H1 (cell line): ENCODE results near the gene OR2F1. TPM values are rescaled to one million over a fixed set of nuclear protein-coding genes. Genes with fewer than 3 reads are reported as not detected.

Source experiments
- ASH2L ChIP-seq: fragments of 200-600, 300-600 bp; sonication (generic); IDR thresholded peaks from one replicate; pipeline ENCODE4 v1.7.1; 2017; ENCODE audit warnings: low read length
- CBX8 ChIP-seq: fragments of 300-800, 300-1000 bp; sonication (generic); IDR thresholded peaks from 2 replicates; pipeline ENCODE4 v1.7.1; 2016; ENCODE audit warnings: low read depth, low read length, borderline replicate concordance
- CHD7 ChIP-seq: fragments of 300-600 bp; sonication (generic); IDR thresholded peaks from 2 replicates; pipeline ENCODE4 v1.7.1; 2012; ENCODE audit warnings: low read length, moderate library complexity, mild to moderate bottlenecking, inconsistent platforms; ENCODE audit not compliant: insufficient replicate concordance
- GABPA ChIP-seq: IDR thresholded peaks from 2 replicates; pipeline ENCODE4 v1.6.1; 2011; ENCODE audit warnings: mild to moderate bottlenecking, low read length, moderate library complexity, borderline replicate concordance; ENCODE audit not compliant: insufficient read depth
- PHF8 ChIP-seq: fragments of 200-600 bp; sonication (generic); conservative IDR thresholded peaks from 2 replicates; pipeline ENCODE4 v1.7.1; 2012; ENCODE audit warnings: low read depth, mild to moderate bottlenecking, inconsistent platforms, low read length, moderate library complexity
- RNF2 ChIP-seq: fragments of 200-900, 300-1000 bp; sonication (generic); IDR thresholded peaks from 2 replicates; pipeline ENCODE4 v1.7.1; 2016; ENCODE audit warnings: borderline replicate concordance, low read depth, mild to moderate bottlenecking, antibody characterized with exemption, low read length; ENCODE audit not compliant: poor library complexity, severe bottlenecking; ENCODE audit errors: missing control alignments
- RXRA ChIP-seq: IDR thresholded peaks from 2 replicates; pipeline ENCODE4 v1.6.1; 2011; ENCODE audit warnings: low read depth, mild to moderate bottlenecking, low read length, moderate library complexity; ENCODE audit not compliant: insufficient read depth
- SUZ12 ChIP-seq: fragments of 200-600 bp; sonication (generic); IDR thresholded peaks from 2 replicates; pipeline ENCODE4 v1.6.1; 2012; ENCODE audit warnings: mild to moderate bottlenecking, inconsistent platforms, low read length, moderate library complexity, mixed read lengths
- polyA plus RNA-seq, 7 experiments: library from polyadenylated mRNA; depleted of rRNA in 3 of 7; stranded (reverse) in 5 of 7; unstranded in 2 of 7; fragments of >200 nt in 5 of 7; fragments of 200-250 nt in 2 of 7; gene quantifications; 1 replicate in 5 of 7; 2 replicates in 1 of 7; 4 replicates in 1 of 7; pipeline versions ENCODE4 v1.2.1 to v1.2.3, GENCODE V29; 2011 to 2013; ENCODE audit warnings: missing spikeins in 2 of 7, mixed read lengths in 2 of 7
- total RNA-seq: library from RNA; stranded (reverse); fragmentation: NEBNext Ultra II Directional; extraction: Animal tissue kit (Norgen Biotek cat#: 25700); gene quantifications from 2 replicates; pipeline ENCODE4 v1.2.1, GENCODE V29; 2021

Gene OR2F1
- total and polyA plus RNA-seq, 2 of the 8 experiments (the other 6 are each of a cell fraction or from before 2014, with no cell fraction given), result 0.19 TPM; not detected in 1

DNA sequence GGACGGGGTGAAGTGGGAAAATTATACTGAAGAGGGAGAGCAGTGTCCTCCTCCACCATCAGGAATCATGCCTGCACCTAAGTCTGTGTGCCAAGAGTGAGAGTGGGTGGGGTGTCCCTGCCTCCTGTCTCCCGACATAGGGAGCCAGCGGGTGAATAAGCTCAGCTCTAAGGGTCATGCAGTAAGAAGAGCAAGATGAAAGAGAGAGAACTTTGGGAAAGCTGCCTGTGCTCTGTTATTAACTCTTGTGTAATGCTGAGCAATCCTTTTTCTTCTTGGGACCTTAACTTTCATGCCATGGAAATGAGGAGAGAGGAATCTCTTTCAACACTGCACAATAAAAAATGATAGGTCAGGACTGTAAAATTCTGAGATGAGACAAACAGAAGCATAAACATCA, 44.8 kb upstream of the OR2F1 start (continued):
- no peak for TF ChIP-seq CHD7
- no peak for TF ChIP-seq ASH2L
- no peak for TF ChIP-seq SUZ12
- TF ChIP-seq RXRA, result no peak
- TF ChIP-seq CBX8, result no peak
- no peak for TF ChIP-seq RNF2
- TF ChIP-seq PHF8, result no peak
- TF ChIP-seq GABPA, result no peak
- TF ChIP-seq, all 59 proteins: peak for 0
